NB4 (cell line): ENCODE results near the gene PHLDB3.

ENCODE experiments used
- CTCF ChIP-seq: IDR thresholded peaks from one replicate; pipeline ENCODE4 v1.5.1; 2012; ENCODE audit warnings: low read depth, low read length
- TF ChIP-seq, protein P1 (sequence below): IDR thresholded peaks from 2 replicates; pipeline ENCODE4 v1.6.1; 2011; ENCODE audit warnings: low read depth, low read length

DNA sequence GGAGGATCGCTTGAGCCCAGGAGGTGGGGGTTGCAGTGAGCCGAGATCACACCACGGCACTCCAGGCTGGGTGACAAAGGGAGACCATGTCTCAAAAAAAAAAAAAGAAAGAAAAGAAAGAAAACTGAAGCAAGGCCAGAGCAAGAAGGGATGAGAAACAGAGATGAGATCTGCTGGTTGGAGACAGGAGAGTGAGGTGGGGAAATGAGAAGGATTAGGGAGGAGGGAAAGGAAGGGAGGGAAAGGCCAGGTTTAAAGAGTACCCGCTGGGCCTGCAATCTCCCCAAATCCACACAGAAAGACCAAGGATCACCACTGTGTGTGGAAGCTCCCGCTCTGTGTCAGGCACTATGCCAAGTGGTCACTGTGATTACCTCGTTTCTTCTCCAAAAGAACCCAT is 22.8 kb downstream of the PHLDB3 start:
- TF ChIP-seq CTCF, result no peak
- TF ChIP-seq, protein P1, sequence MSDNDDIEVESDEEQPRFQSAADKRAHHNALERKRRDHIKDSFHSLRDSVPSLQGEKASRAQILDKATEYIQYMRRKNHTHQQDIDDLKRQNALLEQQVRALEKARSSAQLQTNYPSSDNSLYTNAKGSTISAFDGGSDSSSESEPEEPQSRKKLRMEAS, result no peak
